Right lobe of liver (tissue), 4 donors: ENCODE data around the gene CKM.

Source experiments
- POLR2A ChIP-seq: fragments of 450-650 bp; IDR thresholded peaks from one replicate; pipeline ENCODE4 v1.6.1; 2017; ENCODE audit warnings: antibody characterized with exemption, mild to moderate bottlenecking
- TF ChIP-seq, protein P1 (sequence below), 4 donors: fragments of 200-600 bp in 3 of 4; fragments of 450-650 bp in 1 of 4; IDR thresholded peaks; one replicate each; pipeline versions ENCODE4 v1.5.1 to v1.8.0; 2016 to 2022; ENCODE audit warnings: antibody characterized with exemption in 4 of 4, mild to moderate bottlenecking in 2 of 4
- donor health status: DM: no; HTN: no; CAD: no.
- donor health status: DM: no; HTN: no; CAD: no.
- donor health status: DM: no; HTN: yes; CAD: no.

- TF ChIP-seq, protein P1, sequence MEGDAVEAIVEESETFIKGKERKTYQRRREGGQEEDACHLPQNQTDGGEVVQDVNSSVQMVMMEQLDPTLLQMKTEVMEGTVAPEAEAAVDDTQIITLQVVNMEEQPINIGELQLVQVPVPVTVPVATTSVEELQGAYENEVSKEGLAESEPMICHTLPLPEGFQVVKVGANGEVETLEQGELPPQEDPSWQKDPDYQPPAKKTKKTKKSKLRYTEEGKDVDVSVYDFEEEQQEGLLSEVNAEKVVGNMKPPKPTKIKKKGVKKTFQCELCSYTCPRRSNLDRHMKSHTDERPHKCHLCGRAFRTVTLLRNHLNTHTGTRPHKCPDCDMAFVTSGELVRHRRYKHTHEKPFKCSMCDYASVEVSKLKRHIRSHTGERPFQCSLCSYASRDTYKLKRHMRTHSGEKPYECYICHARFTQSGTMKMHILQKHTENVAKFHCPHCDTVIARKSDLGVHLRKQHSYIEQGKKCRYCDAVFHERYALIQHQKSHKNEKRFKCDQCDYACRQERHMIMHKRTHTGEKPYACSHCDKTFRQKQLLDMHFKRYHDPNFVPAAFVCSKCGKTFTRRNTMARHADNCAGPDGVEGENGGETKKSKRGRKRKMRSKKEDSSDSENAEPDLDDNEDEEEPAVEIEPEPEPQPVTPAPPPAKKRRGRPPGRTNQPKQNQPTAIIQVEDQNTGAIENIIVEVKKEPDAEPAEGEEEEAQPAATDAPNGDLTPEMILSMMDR (IDR thresholded peaks at IDR 0.05), result no peak
- no peak for TF ChIP-seq POLR2A
Measured at GRCh38 chr19:45273521-45273855, 49.2 kb downstream of the CKM start.
